DMS79 treated with DMSO at 0.1 percent for 48 hours (cell line): Measurements from ENCODE around the gene ZMPSTE24.
"Not testable (repeated sequence)": the region's sequence is repeated elsewhere in the genome, so short reads cannot be mapped to it uniquely, and the experiment has no call there.

Source experiments
- DNase-seq: peaks from one replicate; lab custom pipeline; 2025; lab: John Stamatoyannopoulos, UW

The ZMPSTE24 gene

GRCh38 chr1:40257688-40258444 is at the start of gene ZMPSTE24:
Gene ZMPSTE24, plus strand, starts transcription at chr1:40258236. Its CDS starts 36 bp downstream, at chr1:40258272.
- peak; percentile 96 for DNase-seq

DNA sequence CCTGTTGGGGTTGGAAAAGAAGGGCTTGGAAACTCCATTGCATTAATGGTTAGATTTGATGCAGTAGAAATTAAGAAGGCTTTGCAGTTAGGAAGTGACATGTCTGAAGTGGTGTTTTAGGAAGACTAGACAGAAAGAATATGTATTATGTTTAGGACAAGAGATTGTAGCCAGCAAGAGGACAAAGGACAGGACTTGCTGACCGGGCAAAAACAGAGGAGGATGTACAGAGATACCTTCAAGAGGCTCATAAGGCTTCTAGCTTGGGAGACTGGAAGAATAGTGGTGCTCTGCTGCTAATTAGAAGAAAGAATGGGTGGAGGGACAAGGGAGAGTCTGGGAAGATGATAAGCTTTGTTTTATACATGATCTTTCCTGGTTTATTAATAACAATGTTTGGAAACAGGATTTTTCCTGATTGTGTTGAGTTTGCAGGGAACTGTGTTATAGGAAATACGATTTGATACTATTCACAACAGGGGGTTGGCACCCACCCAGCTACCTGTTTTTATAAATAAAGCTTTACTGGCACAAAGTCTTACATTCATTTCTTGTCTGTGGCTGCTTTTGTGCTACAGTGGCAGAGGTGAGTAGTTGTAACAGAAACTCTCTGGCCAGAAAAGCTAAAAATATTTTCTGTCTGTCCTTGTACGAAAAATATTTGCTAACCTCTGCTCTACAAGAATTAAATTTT is 47.4 kb upstream of the ZMPSTE24 start:
- no peak for DNase-seq

- DNase-seq, result no peak
Observed at GRCh38 chr1:40218333-40218732, 39.7 kb upstream of the ZMPSTE24 start.

GRCh38 chr1:40221471-40221905 is 36.5 kb upstream of the ZMPSTE24 start:
- not testable (repeated sequence) for DNase-seq

GRCh38 chr1:40221977-40222772 is 35.9 kb upstream of the ZMPSTE24 start:
- DNase-seq, result no peak

GRCh38 chr1:40224040-40224439 is 34.0 kb upstream of the ZMPSTE24 start:
- DNase-seq, result no peak

DNA sequence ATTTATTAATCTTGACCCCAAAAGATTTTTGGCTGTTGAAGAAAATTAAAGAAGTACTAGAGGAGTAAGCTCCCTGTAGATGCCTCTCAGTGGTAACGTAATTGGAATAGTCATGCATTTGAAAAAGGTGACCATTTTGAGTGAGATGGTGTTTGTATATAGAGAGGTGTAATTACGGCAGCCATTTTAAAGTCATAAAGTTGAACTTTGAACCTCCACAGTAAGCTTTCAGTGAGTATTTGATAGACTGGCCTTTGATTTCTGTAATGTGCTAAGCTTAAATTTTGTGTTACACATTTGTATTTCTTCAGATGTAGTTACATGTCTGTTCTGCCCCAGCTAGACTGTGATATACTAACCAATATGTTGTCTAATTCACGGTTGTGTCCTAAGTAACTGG is 31.8 kb upstream of the ZMPSTE24 start:
- no peak for DNase-seq

DNA sequence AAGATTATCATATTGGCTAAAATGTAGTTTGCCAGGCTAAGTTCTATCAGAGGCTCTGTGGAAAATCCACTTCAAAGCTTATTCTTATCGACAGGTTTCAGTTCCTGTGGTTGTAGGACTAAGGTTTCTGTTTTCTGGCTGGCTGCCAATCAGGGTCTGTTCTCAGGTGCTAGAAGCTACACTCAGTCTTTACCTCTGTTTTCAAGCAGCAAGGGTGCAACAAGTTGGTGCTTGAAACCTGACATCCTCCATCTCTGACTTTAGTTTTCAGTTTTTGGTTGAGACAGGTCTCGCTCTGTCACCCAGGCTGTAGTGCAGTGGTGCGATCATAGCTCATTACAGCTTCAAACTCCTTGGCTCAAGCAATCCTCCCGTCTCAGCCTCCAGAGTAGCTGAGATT is 25.6 kb upstream of the ZMPSTE24 start:
- no peak for DNase-seq

DNA sequence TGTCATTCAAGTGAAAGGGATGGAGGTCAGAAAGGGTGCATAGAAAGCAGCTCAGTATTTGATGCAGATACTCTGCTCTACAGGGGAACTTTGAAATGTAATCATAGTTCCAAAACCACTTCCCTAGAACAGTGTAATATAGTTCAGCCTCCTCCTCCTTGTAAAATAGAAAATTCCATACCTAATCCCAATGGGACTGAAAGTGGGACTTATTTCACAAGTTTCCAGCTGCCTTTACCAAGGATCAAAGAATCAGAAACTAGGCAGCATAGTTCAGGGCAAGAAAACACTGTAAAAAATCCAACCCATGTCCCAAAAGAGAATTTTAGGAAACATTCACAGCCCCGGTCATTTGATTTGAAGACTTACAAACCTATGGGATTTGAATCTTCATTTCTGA is 18.4 kb upstream of the ZMPSTE24 start:
- DNase-seq, result no peak

DNA sequence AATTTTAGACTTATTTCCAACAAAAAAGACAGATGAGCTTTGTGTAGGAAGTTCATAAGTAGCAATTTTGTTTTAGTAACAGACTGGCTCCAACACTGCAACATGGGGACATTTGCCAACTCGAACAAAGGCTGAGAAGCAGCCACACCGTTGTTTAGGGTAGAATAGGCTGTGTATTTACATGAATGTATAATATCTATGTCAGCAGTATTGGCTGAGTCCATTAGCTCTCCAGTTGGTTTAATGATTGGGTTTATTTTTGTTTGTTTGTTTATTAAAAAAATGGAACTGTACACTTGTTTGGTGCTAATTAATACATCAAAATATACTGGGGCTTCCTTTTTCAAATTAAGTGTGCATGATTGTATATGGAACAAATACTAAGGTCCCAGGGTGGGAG is 17.6 kb upstream of the ZMPSTE24 start:
- no peak for DNase-seq

- DNase-seq, result no peak
Observed at GRCh38 chr1:40241362-40241761, 16.7 kb upstream of the ZMPSTE24 start.

DNA sequence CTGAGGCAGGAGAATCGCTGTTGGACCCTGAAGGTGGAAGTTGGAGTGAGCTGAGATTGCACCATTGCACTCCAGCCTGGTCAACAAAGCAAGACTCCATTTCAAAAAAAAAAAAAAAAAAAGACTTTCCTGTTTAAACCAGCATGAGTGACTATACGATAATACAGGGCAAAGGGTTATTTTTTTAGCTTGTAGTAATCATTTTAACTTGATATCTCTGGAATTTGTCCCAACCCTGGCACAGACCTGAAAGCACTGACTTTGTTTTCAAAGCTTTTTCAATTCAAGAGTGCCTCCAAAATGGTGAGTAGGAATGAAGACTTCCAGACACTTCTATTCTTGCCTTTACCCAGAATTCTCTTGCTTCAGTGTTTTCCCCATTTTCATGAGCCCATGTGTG is 14.7 kb upstream of the ZMPSTE24 start:
- DNase-seq, result no peak

GRCh38 chr1:40244138-40244744 is 13.8 kb upstream of the ZMPSTE24 start:
- no peak for DNase-seq

GRCh38 chr1:40245686-40246085 is 12.3 kb upstream of the ZMPSTE24 start:
- DNase-seq, result no peak

GRCh38 chr1:40247655-40248054 is 10.4 kb upstream of the ZMPSTE24 start, which contains the start of gene TMCO2:
Gene TMCO2, plus strand, starts transcription at chr1:40247937. Its CDS starts 57 bp downstream, at chr1:40247994.
- no peak for DNase-seq

- no peak for DNase-seq
Observed at GRCh38 chr1:40248412-40248811, 9.6 kb upstream of the ZMPSTE24 start.

- no peak for DNase-seq
Observed at GRCh38 chr1:40251456-40251855, 6.6 kb upstream of the ZMPSTE24 start.

- DNase-seq, result no peak
Observed at GRCh38 chr1:40252601-40253000, 5.4 kb upstream of the ZMPSTE24 start.

- no peak for DNase-seq
Observed at GRCh38 chr1:40255231-40255630, 2.8 kb upstream of the ZMPSTE24 start.

DNA sequence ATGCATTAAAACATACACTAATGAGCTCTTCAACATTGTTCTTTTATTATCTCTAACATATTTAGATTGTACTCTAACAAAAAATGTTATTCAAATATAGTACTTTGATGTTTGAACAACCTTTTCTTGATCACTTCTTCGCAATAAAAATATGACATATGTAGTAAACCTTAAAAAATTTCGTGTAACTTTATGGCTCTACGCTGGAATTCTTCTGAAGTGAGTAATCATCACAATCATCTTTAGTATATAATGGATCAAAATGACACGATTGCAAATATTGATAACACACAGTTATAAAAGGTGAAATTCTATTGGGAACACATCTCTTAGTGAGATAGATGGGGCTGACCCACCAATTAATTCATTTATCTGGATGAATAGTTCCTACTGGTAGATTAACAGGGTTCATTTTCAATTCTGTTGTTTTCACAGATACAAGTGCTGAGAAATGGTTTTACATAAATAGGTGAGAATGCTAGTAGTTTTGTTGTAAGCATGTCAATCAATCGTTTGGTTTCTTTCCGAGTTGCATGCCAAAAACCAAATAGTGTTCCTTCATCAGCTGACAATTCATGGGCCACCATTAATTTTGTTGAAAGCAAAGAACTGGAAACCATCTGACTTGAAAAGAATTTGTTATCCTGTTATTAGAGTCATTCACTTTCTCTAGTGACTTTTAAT is 1.5 kb upstream of the ZMPSTE24 start:
- DNase-seq, result no peak

DNA sequence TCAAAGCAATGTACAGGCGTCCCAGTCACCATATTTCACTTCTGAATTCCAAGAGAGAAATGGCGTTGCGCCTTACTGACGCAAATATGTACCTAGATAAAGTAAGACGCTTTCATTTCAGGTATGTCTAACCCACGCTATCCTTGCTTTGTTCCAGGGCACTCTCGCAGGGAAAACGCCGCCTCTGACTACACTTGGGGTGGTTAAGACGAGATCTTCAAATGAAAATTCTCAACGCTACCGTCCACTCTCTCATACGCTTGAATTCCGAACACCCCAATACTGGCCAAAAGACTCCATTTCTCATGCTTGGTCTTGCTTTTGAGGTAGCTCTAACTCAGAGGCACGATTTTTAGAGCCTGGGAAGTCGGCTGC is 736 bp upstream of the ZMPSTE24 start:
- peak; percentile 88 for DNase-seq

GRCh38 chr1:40258445-40258769 is 371 bp downstream of the ZMPSTE24 start:
- no peak for DNase-seq
